Neuronal stem cell (in vitro differentiated cells): ENCODE measurements around the gene FCER2.

ENCODE experiments used
- DNase-seq: peaks from one replicate; pipeline ENCODE4 v3.0.0-alpha.2; 2013; ENCODE audit warnings: low spot score
- H2AFZ ChIP-seq: one replicate; pipeline ENCODE4 v1.6.1; 2013; ENCODE audit warnings: mild to moderate bottlenecking, low read length, inconsistent platforms
- H2AK5ac ChIP-seq: 2 replicates; pipeline ENCODE4 v1.6.1; 2013; ENCODE audit warnings: low read depth, mild to moderate bottlenecking, inconsistent platforms, low read length, moderate library complexity, mixed read lengths
- H2BK120ac ChIP-seq: 2 replicates; pipeline ENCODE4 v1.6.1; 2013; ENCODE audit warnings: low read depth, mild to moderate bottlenecking, inconsistent platforms, low read length, moderate library complexity, mixed read lengths
- H2BK12ac ChIP-seq: one replicate; pipeline ENCODE4 v1.6.1; 2013; ENCODE audit warnings: low read length, inconsistent platforms
- H2BK15ac ChIP-seq: 2 replicates; pipeline ENCODE4 v1.6.1; 2013; ENCODE audit warnings: mild to moderate bottlenecking, low read length, inconsistent platforms, mixed read lengths
- H2BK5ac ChIP-seq: one replicate; pipeline ENCODE4 v1.6.1; 2013; ENCODE audit warnings: inconsistent platforms, mild to moderate bottlenecking, low read length, moderate library complexity
- H3K14ac ChIP-seq: one replicate; pipeline ENCODE4 v1.6.1; 2013; ENCODE audit warnings: low read length, inconsistent platforms
- H3K18ac ChIP-seq: 2 replicates; pipeline ENCODE4 v1.6.1; 2013; ENCODE audit warnings: low read length, inconsistent platforms
- H3K23ac ChIP-seq: 2 replicates; pipeline ENCODE4 v1.6.1; 2013; ENCODE audit warnings: low read depth, mild to moderate bottlenecking, mixed read lengths, low read length, inconsistent platforms; ENCODE audit not compliant: poor library complexity
- H3K27ac ChIP-seq: replicated peaks from 3 replicates; pipeline ENCODE4 v1.5.1; 2013; ENCODE audit warnings: low read length, inconsistent platforms
- H3K27me3 ChIP-seq, 3 experiments: 2 replicates each; pipeline ENCODE4 v1.6.1; 2013; ENCODE audit warnings: low read length in 3 of 3, mild to moderate bottlenecking in 2 of 3, inconsistent platforms in 1 of 3, low read depth in 1 of 3, mixed read lengths in 1 of 3, moderate library complexity in 1 of 3; ENCODE audit not compliant: control insufficient read depth in 3 of 3, insufficient read depth in 3 of 3
- H3K36me3 ChIP-seq, 2 donors: replicated peaks in 1 of 2; 2 replicates each; pipeline ENCODE4 v1.6.1; 2013; ENCODE audit warnings: low read length in 2 of 2; ENCODE audit not compliant: control insufficient read depth in 2 of 2, insufficient read depth in 2 of 2
- H3K4ac ChIP-seq: 2 replicates; pipeline ENCODE4 v1.6.1; 2013; ENCODE audit warnings: inconsistent platforms, mild to moderate bottlenecking, low read length, moderate library complexity
- H3K4me1 ChIP-seq, 2 donors: 1 replicate in 1 of 2; 2 replicates in 1 of 2; pipeline ENCODE4 v1.6.1; 2013; ENCODE audit warnings: low read length in 2 of 2, low read depth in 1 of 2; ENCODE audit not compliant: control insufficient read depth in 2 of 2, insufficient read depth in 1 of 2
- H3K4me2 ChIP-seq: one replicate; pipeline ENCODE4 v1.6.1; 2013; ENCODE audit warnings: mild to moderate bottlenecking, low read length, inconsistent platforms; ENCODE audit not compliant: insufficient read depth, poor library complexity, severe bottlenecking
- H3K4me3 ChIP-seq, 2 donors: 2 replicates each; pipeline ENCODE4 v1.5.1; 2013; ENCODE audit warnings: low read length in 2 of 2, mild to moderate bottlenecking in 2 of 2, inconsistent platforms in 1 of 2, moderate library complexity in 1 of 2
- H3K79me1 ChIP-seq: one replicate; pipeline ENCODE4 v1.6.1; 2013; ENCODE audit warnings: low read depth, mild to moderate bottlenecking, inconsistent platforms, low read length, moderate library complexity
- H3K9ac ChIP-seq: one replicate; pipeline ENCODE4 v1.6.1; 2013; ENCODE audit warnings: mild to moderate bottlenecking, low read depth, low read length, inconsistent platforms; ENCODE audit not compliant: poor library complexity
- H3K9me3 ChIP-seq, 2 donors: replicated peaks in 1 of 2; 2 replicates each; pipeline versions ENCODE3 to v1.6.1; 2013; ENCODE audit warnings: low read length in 2 of 2, mild to moderate bottlenecking in 2 of 2, inconsistent platforms in 1 of 2, low read depth in 1 of 2, mixed read lengths in 1 of 2, moderate library complexity in 1 of 2; ENCODE audit not compliant: control insufficient read depth in 2 of 2, insufficient read depth in 1 of 2
- H4K8ac ChIP-seq: one replicate; pipeline ENCODE4 v1.6.1; 2013; ENCODE audit warnings: low read depth, mild to moderate bottlenecking, inconsistent platforms, low read length, moderate library complexity
- H4K91ac ChIP-seq: one replicate; pipeline ENCODE4 v1.6.1; 2013; ENCODE audit warnings: low read length, low read depth, mild to moderate bottlenecking, inconsistent platforms; ENCODE audit not compliant: poor library complexity
- WGBS, 2 donors: extraction: QIAGEN DNeasy Blood & Tissue Kit; methylation state at CpG; one replicate each; pipeline ENCODE4 v1.1.7; 2013; ENCODE audit warnings: missing lambda C conversion rate in 2 of 2, mixed read lengths in 1 of 2; ENCODE audit not compliant: insufficient read length in 2 of 2, insufficient replicate concordance in 1 of 2; ENCODE audit errors: extremely low coverage in 2 of 2; 5-methylcytosine and 5-hydroxymethylcytosine counted together

Gene FCER2

DNA sequence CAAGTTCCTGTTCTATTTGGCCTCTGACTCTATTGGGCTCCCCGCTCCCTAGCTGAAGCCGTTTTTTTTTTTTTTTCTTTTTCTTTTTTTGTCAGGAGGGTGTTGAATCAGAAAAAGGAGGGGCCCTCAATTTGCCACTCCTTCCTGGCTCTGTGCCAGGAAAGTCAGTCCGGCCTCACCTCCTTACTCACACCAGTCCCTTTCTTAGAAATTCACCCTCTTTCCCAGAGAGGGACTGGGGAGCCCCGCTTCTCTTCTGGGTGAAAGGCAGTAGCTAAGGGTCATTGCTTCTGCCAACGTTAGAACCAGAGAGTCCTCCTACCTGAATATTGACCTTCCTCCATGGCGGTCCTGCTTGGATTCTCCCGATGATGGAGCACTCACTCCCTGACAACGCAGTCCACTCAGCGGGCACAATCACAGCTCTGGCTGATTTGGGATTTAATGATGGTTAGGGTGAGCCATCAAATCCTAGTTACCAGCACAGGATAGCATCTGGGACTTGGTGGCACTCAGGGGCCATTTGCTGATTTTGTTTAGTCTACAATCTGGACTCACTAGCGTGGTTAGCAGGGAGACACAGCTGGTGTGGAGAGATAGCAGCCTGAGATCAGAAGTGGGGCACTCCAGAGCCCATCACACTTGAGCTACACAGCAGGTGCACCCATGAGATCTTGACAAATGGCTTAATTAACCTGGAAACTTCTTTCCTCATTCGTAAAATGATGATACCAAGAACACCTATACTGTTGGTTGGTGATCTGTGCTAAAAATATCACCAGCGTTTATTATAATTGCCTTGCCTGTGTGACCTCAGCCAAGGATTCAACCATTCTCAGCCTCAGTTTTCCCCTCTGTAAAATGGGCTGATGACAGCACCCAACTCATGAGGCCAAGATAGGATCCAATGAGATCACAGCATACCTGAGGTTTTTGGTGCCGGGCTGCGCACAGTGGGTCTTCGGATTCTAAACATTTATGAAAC lies 2.2 kb downstream of the FCER2 start:
- Histone ChIP-seq H3K27ac (no peak overlapping the region), H3K36me3 (no peaks in the 10 kb centered on the region), H3K9me3 (no peaks in the 10 kb centered on the region), H3K4me1 (no peaks in the 10 kb centered on the region), H2BK12ac (no peak overlapping the region), H2BK15ac (no peak overlapping the region), H3K4ac (no peak overlapping the region), H2AK5ac (no peak overlapping the region), H3K23ac (no peak overlapping the region), H3K9ac (no peak overlapping the region), H3K18ac (no peak overlapping the region), H2BK120ac (no peak overlapping the region), H2AFZ (no peak overlapping the region), H3K4me3 (no peak overlapping the region), H4K8ac (no peak overlapping the region), H2BK5ac (no peak overlapping the region), H3K79me1 (peaks cover 3% of the 10 kb centered on the region), H4K91ac (no peak overlapping the region), H3K27me3 (peaks cover 0 to 20% (median 2%) of the 10 kb centered on the region in 3 experiments), H3K4me2 (no peak overlapping the region), H3K14ac (no peak overlapping the region)
- no CpG with 5 or more reads among the region's 15 CpGs for WGBS, 2 donors
- DNase-seq, result no peak

GRCh38 chr19:7699003-7699402 lies 2.9 kb downstream of the FCER2 start:
- Histone ChIP-seq H2AK5ac (no peak overlapping the region), H3K4me1 (no peaks in the 10 kb centered on the region), H2BK15ac (no peak overlapping the region), H4K8ac (no peak overlapping the region), H3K23ac (no peak overlapping the region), H3K79me1 (no peaks in the 10 kb centered on the region), H2BK5ac (no peak overlapping the region), H3K4me3 (no peak overlapping the region), H3K4ac (no peak overlapping the region), H2BK120ac (no peak overlapping the region), H3K9ac (no peak overlapping the region), H3K27ac (no peak overlapping the region), H3K14ac (no peak overlapping the region), H4K91ac (no peak overlapping the region), H3K36me3 (no peaks in the 10 kb centered on the region), H2AFZ (peak overlapping the region; percentile 35), H3K4me2 (no peak overlapping the region), H3K18ac (no peak overlapping the region), H3K27me3 (peaks cover 0 to 20% (median 0%) of the 10 kb centered on the region in 3 experiments), H2BK12ac (no peak overlapping the region), H3K9me3 (no peaks in the 10 kb centered on the region)
- DNase-seq, result no peak
- whole genome bisulfite sequencing, 2 donors, result no CpG with 5 or more reads among the region's 2 CpGs

DNA sequence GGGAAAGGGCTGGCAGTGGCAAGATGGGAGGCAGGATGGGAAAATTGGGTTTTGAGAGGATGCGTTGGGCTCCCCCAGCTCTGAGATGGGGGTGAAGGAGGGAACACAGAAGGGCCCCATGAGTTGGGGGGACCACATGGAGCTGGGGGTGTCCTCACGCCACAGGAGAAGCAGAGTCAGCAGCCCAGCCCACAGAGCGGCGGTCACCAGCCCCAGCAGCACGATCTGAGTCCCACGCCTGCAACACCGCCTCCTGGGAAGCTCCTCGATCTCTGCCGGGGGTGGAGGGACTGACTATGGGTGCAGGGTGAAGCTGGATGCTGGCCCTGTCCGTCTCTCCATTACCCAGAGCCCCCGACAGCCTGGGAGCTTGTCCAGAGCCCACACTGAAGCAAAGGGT lies 3.3 kb downstream of the FCER2 start:
- Histone ChIP-seq H3K36me3 (no peaks in the 10 kb centered on the region), H3K27ac (no peak overlapping the region), H3K4ac (no peak overlapping the region), H3K4me3 (no peak overlapping the region), H3K4me2 (no peak overlapping the region), H2BK15ac (peak overlapping the region; percentile 22), H3K27me3 (peaks cover 0 to 20% (median 0%) of the 10 kb centered on the region in 3 experiments), H4K8ac (no peak overlapping the region), H2AK5ac (no peak overlapping the region), H2AFZ (peak overlapping the region; percentile 35), H3K23ac (no peak overlapping the region), H3K9ac (peak overlapping the region; percentile 65), H3K18ac (peak overlapping the region; percentile 67), H2BK12ac (no peak overlapping the region), H3K79me1 (no peaks in the 10 kb centered on the region), H2BK120ac (no peak overlapping the region), H3K4me1 (no peaks in the 10 kb centered on the region), H2BK5ac (no peak overlapping the region), H3K14ac (no peak overlapping the region), H4K91ac (no peak overlapping the region), H3K9me3 (no peaks in the 10 kb centered on the region)
- DNase-seq, result no peak
- WGBS, 2 donors, result no CpG with 5 or more reads among the region's 11 CpGs

DNA sequence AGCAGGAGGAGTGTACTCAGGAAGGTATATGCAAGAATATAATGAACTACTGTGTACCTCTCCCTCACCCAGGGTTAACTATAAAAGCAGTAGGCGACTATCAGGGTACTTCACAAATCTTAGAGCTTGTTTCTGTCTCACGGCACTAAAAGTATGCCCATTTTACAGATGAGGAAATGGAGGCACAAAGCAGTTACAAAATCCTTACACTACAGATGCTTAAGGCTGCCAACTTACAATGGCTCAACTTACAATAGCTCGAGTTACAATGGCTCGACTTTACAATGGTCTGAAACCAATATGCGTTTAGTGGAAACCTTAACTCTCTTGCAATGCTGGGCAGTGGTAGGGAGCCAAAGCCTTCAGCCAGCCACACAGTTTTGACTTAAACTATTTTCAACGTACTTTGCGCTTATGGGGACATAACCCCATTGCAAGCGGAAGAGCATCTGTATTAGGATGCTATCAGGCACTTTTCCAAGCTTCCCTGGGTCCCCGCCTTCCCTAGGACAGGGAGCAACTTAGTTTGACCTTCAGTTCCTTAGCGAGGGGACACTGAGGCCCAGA lies 4.1 kb downstream of the FCER2 start:
- Histone ChIP-seq H3K9ac (no peak overlapping the region), H2BK12ac (no peak overlapping the region), H3K4me1 (no peaks in the 10 kb centered on the region), H3K79me1 (no peaks in the 10 kb centered on the region), H2BK5ac (no peak overlapping the region), H3K4me3 (no peak overlapping the region), H3K9me3 (no peaks in the 10 kb centered on the region), H2AK5ac (no peak overlapping the region), H3K4me2 (no peak overlapping the region), H3K36me3 (no peaks in the 10 kb centered on the region), H3K27ac (no peak overlapping the region), H4K8ac (no peak overlapping the region), H3K4ac (no peak overlapping the region), H2AFZ (no peak overlapping the region), H4K91ac (no peak overlapping the region), H3K27me3 (peaks cover 0 to 16% (median 0%) of the 10 kb centered on the region in 3 experiments), H3K23ac (no peak overlapping the region), H3K14ac (no peak overlapping the region), H2BK15ac (no peak overlapping the region), H3K18ac (no peak overlapping the region), H2BK120ac (no peak overlapping the region)
- WGBS, 2 donors, result no CpG with 5 or more reads among the region's 10 CpGs
- no peak for DNase-seq
